ENCODE measurements around the gene NDUFA8.

The NDUFA8 gene

GRCh38 chr9:122127396-122127798 is 32.2 kb downstream of the NDUFA8 start:
- Mint-ChIP-seq H3K4me3 (no peak overlapping the region), H3K36me3 (ENCODE audit: insufficient read depth) (no peaks in the 10 kb centered on the region), H3K9me3 (no peaks in the 10 kb centered on the region), H3K4me1 (ENCODE audit: low read depth in 2 of 2) (peaks cover 11 to 24% of the 10 kb centered on the region in 2 donors), H3K27ac (peak overlapping the region in 1 of 2 donors; percentile 23), H3K27me3 (peaks cover 38 to 64% of the 10 kb centered on the region in 2 donors)
- DNase-seq (no peak), ATAC-seq (replicated peaks) (no peak)

GRCh38 chr9:122126331-122127261 is 33.0 kb downstream of the NDUFA8 start:
- Mint-ChIP-seq H3K27ac (no peak overlapping the region), H3K4me1 (ENCODE audit: low read depth in 2 of 2) (peaks cover 11 to 24% of the 10 kb centered on the region in 2 donors), H3K36me3 (ENCODE audit: insufficient read depth) (no peaks in the 10 kb centered on the region), H3K27me3 (peaks cover 31 to 56% of the 10 kb centered on the region in 2 donors), H3K4me3 (peak overlapping the region; percentile 37 to 66), H3K9me3 (no peaks in the 10 kb centered on the region)
- DNase-seq, result no peak
- ATAC-seq (replicated peaks), result no peak

GRCh38 chr9:122125509-122126330 is 33.9 kb downstream of the NDUFA8 start:
- Mint-ChIP-seq H3K4me3 (peak overlapping the region; percentile 50 to 66), H3K36me3 (ENCODE audit: insufficient read depth) (no peaks in the 10 kb centered on the region), H3K27me3 (peaks cover 27 to 51% of the 10 kb centered on the region in 2 donors), H3K27ac (no peak overlapping the region), H3K4me1 (ENCODE audit: low read depth in 2 of 2) (peaks cover 11 to 24% of the 10 kb centered on the region in 2 donors), H3K9me3 (no peaks in the 10 kb centered on the region)
- DNase-seq, result no peak
- no peak for ATAC-seq (replicated peaks)

GRCh38 chr9:122125158-122125508 is 34.4 kb downstream of the NDUFA8 start:
- Mint-ChIP-seq H3K4me1 (ENCODE audit: low read depth in 2 of 2) (peaks cover 11 to 24% of the 10 kb centered on the region in 2 donors), H3K36me3 (ENCODE audit: insufficient read depth) (no peaks in the 10 kb centered on the region), H3K4me3 (peak overlapping the region; percentile 25 to 50), H3K9me3 (no peaks in the 10 kb centered on the region), H3K27me3 (peaks cover 27 to 45% of the 10 kb centered on the region in 2 donors), H3K27ac (peak overlapping the region in 1 of 2 donors; percentile 14)
- ATAC-seq (replicated peaks), result peak; percentile 81
- peak; percentile 67 to 75 (median 74) for DNase-seq

- Mint-ChIP-seq H3K27ac (no peak overlapping the region), H3K4me1 (ENCODE audit: low read depth in 2 of 2) (peaks cover 11 to 24% of the 10 kb centered on the region in 2 donors), H3K27me3 (peaks cover 27 to 44% of the 10 kb centered on the region in 2 donors), H3K9me3 (no peaks in the 10 kb centered on the region), H3K36me3 (ENCODE audit: insufficient read depth) (no peaks in the 10 kb centered on the region), H3K4me3 (no peak overlapping the region)
- no peak for DNase-seq
- no peak for ATAC-seq (replicated peaks)
These were observed 35.1 kb downstream of the NDUFA8 start for GRCh38 chr9:122124528-122124927.

DNA sequence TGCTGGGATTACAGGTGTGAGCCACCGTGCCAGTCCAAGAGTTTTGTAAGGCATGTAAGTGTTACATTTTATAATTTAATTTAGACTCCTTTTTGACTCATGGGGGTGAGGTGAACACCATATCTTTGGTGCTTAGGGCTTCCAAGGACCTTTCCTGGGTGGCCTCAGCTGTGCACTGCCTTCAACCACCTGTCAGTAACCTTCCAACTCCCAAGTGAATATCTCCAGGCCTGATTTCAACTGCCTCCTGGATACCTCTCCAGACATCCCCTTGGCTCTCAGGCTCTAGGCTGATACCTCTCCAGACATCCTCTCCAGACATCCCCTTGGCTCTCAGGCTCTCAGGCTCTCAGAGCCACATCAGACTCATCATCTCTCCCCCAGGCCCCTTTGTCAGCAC is 35.5 kb downstream of the NDUFA8 start:
- ATAC-seq (replicated peaks) (no peak), DNase-seq (no peak)
- peaks cover 11 to 24% of the 10 kb centered on the region in 2 donors for H3K4me1 Mint-ChIP-seq (ENCODE audit: low read depth in 2 of 2)
- H3K27me3 Mint-ChIP-seq, result peaks cover 27 to 44% of the 10 kb centered on the region in 2 donors
- no peak overlapping the region for H3K4me3 Mint-ChIP-seq
- H3K9me3 Mint-ChIP-seq, result no peaks in the 10 kb centered on the region
- H3K36me3 Mint-ChIP-seq (ENCODE audit: insufficient read depth), result no peaks in the 10 kb centered on the region
- no peak overlapping the region for H3K27ac Mint-ChIP-seq

DNA sequence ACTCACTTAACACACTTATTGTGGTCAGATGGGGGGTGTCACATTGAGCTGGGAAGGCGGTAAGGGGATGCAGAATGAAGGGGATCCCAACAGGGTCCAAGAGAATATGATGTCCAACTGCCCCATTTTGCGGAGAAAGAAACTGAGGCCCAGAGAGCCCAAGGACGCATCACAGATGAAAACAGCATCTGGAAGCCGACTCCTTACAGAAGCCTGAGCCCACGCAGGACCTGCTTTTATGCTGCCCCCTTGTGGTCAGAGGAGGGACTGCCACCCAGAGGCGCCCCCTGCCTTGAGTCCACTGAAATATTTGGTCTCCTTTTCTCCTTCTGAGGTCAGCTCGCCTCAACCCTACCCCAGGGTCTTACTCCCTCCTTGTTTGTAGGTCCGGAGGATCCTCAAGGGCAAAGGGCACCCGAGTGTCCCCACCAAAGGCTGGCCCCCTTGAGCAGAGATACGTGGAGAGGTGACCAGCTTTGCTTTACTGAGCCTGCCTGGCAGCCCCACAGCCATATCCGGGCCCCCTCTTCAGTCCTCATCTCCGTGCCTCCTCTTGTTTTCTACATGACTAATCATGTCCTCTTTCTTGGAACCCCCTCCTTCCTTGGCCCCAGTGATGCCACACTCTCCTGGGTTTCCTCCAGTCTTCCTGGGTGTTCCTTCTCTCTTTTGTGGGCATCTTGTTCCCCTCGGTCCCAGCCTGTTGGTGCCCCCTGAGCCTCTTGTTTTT is 36.5 kb downstream of the NDUFA8 start:
- Mint-ChIP-seq H3K27me3 (peaks cover 27 to 43% of the 10 kb centered on the region in 2 donors), H3K4me3 (no peak overlapping the region), H3K4me1 (ENCODE audit: low read depth in 2 of 2) (peaks cover 11 to 24% of the 10 kb centered on the region in 2 donors), H3K36me3 (ENCODE audit: insufficient read depth) (no peaks in the 10 kb centered on the region), H3K27ac (no peak overlapping the region), H3K9me3 (no peaks in the 10 kb centered on the region)
- peak; percentile 67 for ATAC-seq (replicated peaks)
- DNase-seq, result peak; percentile 69 to 76 (median 72)

DNA sequence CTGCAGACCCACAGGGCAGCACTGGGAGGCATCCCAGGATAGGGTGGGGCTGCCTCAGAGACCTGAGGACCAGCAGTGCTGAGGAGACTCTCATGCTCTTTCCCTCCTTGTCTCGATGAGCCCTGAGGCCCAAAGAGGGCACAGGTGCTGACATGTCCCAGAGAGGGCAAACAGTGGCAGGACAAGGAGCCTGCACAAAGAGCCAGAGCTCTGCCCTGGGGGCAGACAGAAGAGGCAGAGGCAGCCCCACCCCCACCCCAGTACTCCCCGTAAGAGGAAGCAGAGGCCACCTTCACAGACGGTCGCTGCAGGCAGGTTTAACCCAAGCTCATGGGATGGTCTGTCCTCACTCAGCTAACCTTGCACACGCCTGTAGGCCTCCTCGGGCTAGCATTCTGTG is 37.1 kb downstream of the NDUFA8 start:
- Mint-ChIP-seq H3K4me1 (ENCODE audit: low read depth in 2 of 2) (peaks cover 11 to 23% of the 10 kb centered on the region in 2 donors), H3K27ac (no peak overlapping the region), H3K27me3 (peaks cover 27 to 37% of the 10 kb centered on the region in 2 donors), H3K4me3 (no peak overlapping the region), H3K9me3 (no peaks in the 10 kb centered on the region), H3K36me3 (ENCODE audit: insufficient read depth) (no peaks in the 10 kb centered on the region)
- ATAC-seq (replicated peaks) (no peak), DNase-seq (no peak)

GRCh38 chr9:122121931-122122330 is 37.6 kb downstream of the NDUFA8 start:
- ATAC-seq (replicated peaks) (no peak), DNase-seq (no peak)
- H3K36me3 Mint-ChIP-seq (ENCODE audit: insufficient read depth), result no peaks in the 10 kb centered on the region
- H3K4me3 Mint-ChIP-seq, result no peak overlapping the region
- H3K9me3 Mint-ChIP-seq, result no peaks in the 10 kb centered on the region
- H3K4me1 Mint-ChIP-seq (ENCODE audit: low read depth in 2 of 2), result peaks cover 11 to 22% of the 10 kb centered on the region in 2 donors
- peaks cover 27 to 31% of the 10 kb centered on the region in 2 donors for H3K27me3 Mint-ChIP-seq
- H3K27ac Mint-ChIP-seq, result no peak overlapping the region

- Mint-ChIP-seq H3K27ac (no peak overlapping the region), H3K27me3 (peaks cover 24 to 26% of the 10 kb centered on the region in 2 donors), H3K36me3 (ENCODE audit: insufficient read depth) (no peaks in the 10 kb centered on the region), H3K4me1 (ENCODE audit: low read depth in 2 of 2) (peaks cover 9 to 20% of the 10 kb centered on the region in 2 donors), H3K4me3 (no peak overlapping the region), H3K9me3 (no peaks in the 10 kb centered on the region)
- no peak for ATAC-seq (replicated peaks)
- no peak for DNase-seq
These were observed 38.2 kb downstream of the NDUFA8 start for GRCh38 chr9:122121391-122121790.

- no peak for ATAC-seq (replicated peaks)
- H3K9me3 Mint-ChIP-seq, result no peaks in the 10 kb centered on the region
- H3K36me3 Mint-ChIP-seq (ENCODE audit: insufficient read depth), result no peaks in the 10 kb centered on the region
- H3K27me3 Mint-ChIP-seq, result peaks cover 15 to 26% of the 10 kb centered on the region in 2 donors
- peaks cover 6 to 12% of the 10 kb centered on the region in 2 donors for H3K4me1 Mint-ChIP-seq (ENCODE audit: low read depth in 2 of 2)
- no peak overlapping the region for H3K27ac Mint-ChIP-seq
- DNase-seq, result no peak
- H3K4me3 Mint-ChIP-seq, result no peak overlapping the region
These were observed 39.1 kb downstream of the NDUFA8 start for GRCh38 chr9:122120316-122121071.

GRCh38 chr9:122119721-122120120 is 39.9 kb downstream of the NDUFA8 start:
- H3K36me3 Mint-ChIP-seq (ENCODE audit: insufficient read depth), result no peaks in the 10 kb centered on the region
- H3K9me3 Mint-ChIP-seq, result no peaks in the 10 kb centered on the region
- peaks cover 7 to 23% of the 10 kb centered on the region in 2 donors for H3K27me3 Mint-ChIP-seq
- ATAC-seq (replicated peaks) (no peak), DNase-seq (no peak)
- H3K27ac Mint-ChIP-seq, result no peak overlapping the region
- H3K4me3 Mint-ChIP-seq, result no peak overlapping the region
- peaks cover 0 to 7% of the 10 kb centered on the region in 2 donors for H3K4me1 Mint-ChIP-seq (ENCODE audit: low read depth in 2 of 2)

All from effector memory CD8-positive, alpha-beta T cell (primary cell).